Right forelimb (tissue), 1 donor: ENCODE measurements around the gene GNRH2.
"Not testable (repeated sequence)": the region's sequence is repeated elsewhere in the genome, so short reads cannot be mapped to it uniquely, and the experiment has no call there.

Source experiments
- DNase-seq: peaks from one replicate; pipeline ENCODE4 v3.0.0-alpha.2; 2018

GNRH2 gene

GRCh38 chr20:3043322-3043721 lies at the start of gene GNRH2:
Gene GNRH2, plus strand, starts transcription at chr20:3043622. Its CDS starts 793 bp downstream, at chr20:3044415.
- DNase-seq = no peak

- no peak for DNase-seq
Observed at GRCh38 chr20:2995796-2996195, 47.6 kb upstream of the GNRH2 start.

- DNase-seq = no peak
Observed at GRCh38 chr20:2998728-2999127, 44.7 kb upstream of the GNRH2 start.

- DNase-seq = no peak
Observed at GRCh38 chr20:3000852-3001523, 42.4 kb upstream of the GNRH2 start.

GRCh38 chr20:3003416-3003815 lies 40.0 kb upstream of the GNRH2 start:
- DNase-seq = no peak

GRCh38 chr20:3010985-3011723 lies 32.3 kb upstream of the GNRH2 start:
- DNase-seq = no peak

GRCh38 chr20:3011752-3012151 lies 31.7 kb upstream of the GNRH2 start:
- DNase-seq = no peak

- no peak for DNase-seq
Observed at GRCh38 chr20:3013771-3014170, 29.7 kb upstream of the GNRH2 start.

GRCh38 chr20:3014179-3014578 lies 29.2 kb upstream of the GNRH2 start:
- no peak for DNase-seq

GRCh38 chr20:3014662-3015061 lies 28.8 kb upstream of the GNRH2 start:
- DNase-seq = no peak

GRCh38 chr20:3015302-3015701 lies 28.1 kb upstream of the GNRH2 start:
- DNase-seq = not testable (repeated sequence)

GRCh38 chr20:3021327-3021726 lies 22.1 kb upstream of the GNRH2 start:
- DNase-seq = no peak

GRCh38 chr20:3021777-3022176 lies 21.6 kb upstream of the GNRH2 start:
- no peak for DNase-seq

GRCh38 chr20:3022559-3023490 lies 20.6 kb upstream of the GNRH2 start:
- DNase-seq = not testable (repeated sequence)

- DNase-seq = no peak
Observed at GRCh38 chr20:3027987-3028386, 15.4 kb upstream of the GNRH2 start.

GRCh38 chr20:3031524-3032147 lies 11.8 kb upstream of the GNRH2 start:
- no peak for DNase-seq

GRCh38 chr20:3032624-3033023 lies 10.8 kb upstream of the GNRH2 start:
- no peak for DNase-seq

- no peak for DNase-seq
Observed at GRCh38 chr20:3037654-3038053, 5.8 kb upstream of the GNRH2 start.

GRCh38 chr20:3038454-3038853 lies 5.0 kb upstream of the GNRH2 start:
- DNase-seq = no peak

- no peak for DNase-seq
Observed at GRCh38 chr20:3039426-3039825, 4.0 kb upstream of the GNRH2 start.

GRCh38 chr20:3040086-3040485 lies 3.3 kb upstream of the GNRH2 start:
- no peak for DNase-seq

- peak; percentile 51 for DNase-seq
Observed at GRCh38 chr20:3041854-3042409, 1.5 kb upstream of the GNRH2 start.

GRCh38 chr20:3042625-3043024 lies 797 bp upstream of the GNRH2 start:
- DNase-seq = no peak
